ENCODE data around the gene ISG20.

ISG20 gene

GRCh38 chr15:88619796-88620195, 19.0 kb upstream of the ISG20 start:
- DNase-seq (ENCODE audit: low read depth) = no peak
- no peak for TF ChIP-seq CTCF (conservative IDR thresholded peaks at IDR 0.05; ENCODE audit: control insufficient read depth, insufficient read depth, low read depth, low read length)
- no peak overlapping the region for H3K4me3 ChIP-seq (ENCODE audit: control insufficient read depth, low read depth, low read length)

GRCh38 chr15:88620995-88621772, 17.6 kb upstream of the ISG20 start, which contains the start of gene AEN:
TSS of gene AEN (plus strand) at chr15:88621340. CDS start at chr15:88626210, 4,870 bp downstream.
- no peak for TF ChIP-seq CTCF (conservative IDR thresholded peaks at IDR 0.05; ENCODE audit: control insufficient read depth, insufficient read depth, low read depth, low read length)
- H3K4me3 ChIP-seq (ENCODE audit: control insufficient read depth, low read depth, low read length) = peak within 1 kb of the TSS; percentile 79
- peak; percentile 94 for DNase-seq (ENCODE audit: low read depth)

GRCh38 chr15:88621789-88622604, 16.8 kb upstream of the ISG20 start:
- peak; percentile 80 for DNase-seq (ENCODE audit: low read depth)
- TF ChIP-seq CTCF (conservative IDR thresholded peaks at IDR 0.05; ENCODE audit: control insufficient read depth, insufficient read depth, low read depth, low read length) = no peak
- H3K4me3 ChIP-seq (ENCODE audit: control insufficient read depth, low read depth, low read length) = peak overlapping the region; percentile 79

- no peak for DNase-seq (ENCODE audit: low read depth)
- peak overlapping the region; percentile 79 for H3K4me3 ChIP-seq (ENCODE audit: control insufficient read depth, low read depth, low read length)
- no peak for TF ChIP-seq CTCF (conservative IDR thresholded peaks at IDR 0.05; ENCODE audit: control insufficient read depth, insufficient read depth, low read depth, low read length)
Measured at GRCh38 chr15:88622605-88622975, 16.2 kb upstream of the ISG20 start.

GRCh38 chr15:88623061-88623460, 15.8 kb upstream of the ISG20 start:
- DNase-seq (ENCODE audit: low read depth) = peak; percentile 96
- H3K4me3 ChIP-seq (ENCODE audit: control insufficient read depth, low read depth, low read length) = peak overlapping the region; percentile 79
- TF ChIP-seq CTCF (conservative IDR thresholded peaks at IDR 0.05; ENCODE audit: control insufficient read depth, insufficient read depth, low read depth, low read length) = no peak

GRCh38 chr15:88623632-88624031, 15.2 kb upstream of the ISG20 start:
- DNase-seq (ENCODE audit: low read depth) = no peak
- no peak for TF ChIP-seq CTCF (conservative IDR thresholded peaks at IDR 0.05; ENCODE audit: control insufficient read depth, insufficient read depth, low read depth, low read length)
- peak overlapping the region; percentile 79 for H3K4me3 ChIP-seq (ENCODE audit: control insufficient read depth, low read depth, low read length)
